Esophagus muscularis mucosa (tissue), 4 donors: Measurements from ENCODE around the gene RAD51B. TPM values are rescaled to one million over a fixed set of nuclear protein-coding genes. Genes with fewer than 3 reads are reported as not detected.
A peak's percentile ranks its signal among the peaks of the same experiment; 100 is the strongest.

ENCODE experiments used
- DNase-seq: peaks from one replicate; pipeline ENCODE4 v3.0.0-alpha.2; 2017; ENCODE audit errors: extremely low spot score
- H3K27ac ChIP-seq, 4 donors: fragments of 200-600 bp; sonication (generic); replicated peaks in 1 of 4; 1 replicate in 3 of 4; 2 replicates in 1 of 4; pipeline ENCODE4 v1.5.1; 2016 to 2019; ENCODE audit warnings: mild to moderate bottlenecking in 1 of 4
- H3K27me3 ChIP-seq, 4 donors: fragments of 200-600 bp; sonication (generic); one replicate each; pipeline versions ENCODE4 v1.5.1 to v1.6.0; 2016 to 2019
- H3K36me3 ChIP-seq, 4 donors: fragments of 200-600 bp; sonication (generic); one replicate each; pipeline ENCODE4 v1.5.1; 2016 to 2019
- H3K4me1 ChIP-seq, 4 donors: fragments of 200-600 bp; sonication (generic); one replicate each; pipeline ENCODE4 v1.5.1; 2016 to 2019
- H3K4me3 ChIP-seq, 4 donors: fragments of 200-600 bp; sonication (generic); 1 replicate in 2 of 4; 2 replicates in 2 of 4; pipeline ENCODE4 v1.5.1; 2016 to 2019; ENCODE audit warnings: mild to moderate bottlenecking in 4 of 4, moderate library complexity in 1 of 4
- H3K9me3 ChIP-seq, 4 donors: fragments of 200-600 bp; sonication (generic); 1 replicate in 3 of 4; 2 replicates in 1 of 4; pipeline ENCODE4 v1.5.1; 2016 to 2019
- CTCF ChIP-seq, 3 experiments: fragments of 200-600 bp in 2 of 3; fragments of 450-650 bp in 1 of 3; sonication (generic) in 2 of 3; IDR thresholded peaks; one replicate each; pipeline ENCODE4 v1.5.1; 2017 to 2019; ENCODE audit warnings: antibody characterized with exemption in 3 of 3, mild to moderate bottlenecking in 2 of 3, moderate library complexity in 1 of 3
- EP300 ChIP-seq: sonication (generic); formaldehyde crosslinking; IDR thresholded peaks from one replicate; pipeline ENCODE4 v1.6.1; 2017; ENCODE audit warnings: antibody characterized with exemption
- POLR2A ChIP-seq: fragments of 450-650 bp; IDR thresholded peaks from one replicate; pipeline ENCODE4 v1.6.1; 2017; ENCODE audit warnings: antibody characterized with exemption, moderate library complexity, mild to moderate bottlenecking, low read depth
- POLR2AphosphoS5 ChIP-seq, 2 donors: sonication (generic); formaldehyde crosslinking; IDR thresholded peaks; one replicate each; pipeline ENCODE4 v1.6.1; 2017; ENCODE audit warnings: antibody characterized with exemption in 2 of 2
- WGBS: methylation state at CpG from one replicate; pipeline ENCODE4 v1.1.5; 2018; 5-methylcytosine and 5-hydroxymethylcytosine counted together
- intact Hi-C: fragments of 100-400 bp; cut with DNase I; formaldehyde crosslinking; loops from one replicate; pipeline ENCODE4 v1.15.1; 2023
- total RNA-seq, 4 donors: library from RNA; depleted of rRNA; stranded (reverse); fragments of >200 nt; gene quantifications; one replicate each; pipeline versions ENCODE4 v1.1.0 to v1.2.1, GENCODE V29; 2016

Gene RAD51B
- total RNA-seq, 4 donors from 2014 or later: 2.8 to 11.1 (median 5.1) TPM

GRCh38 chr14:67971627-67972625 lies 152.3 kb downstream of the RAD51B start:
- H3K9me3 ChIP-seq: no peaks in the 10 kb centered on the region

GRCh38 chr14:67973436-67973835 lies 153.9 kb downstream of the RAD51B start:
- DNase-seq: no peak
- intact Hi-C loops: no loop called here
- no peak overlapping the region for H3K27ac ChIP-seq

More at GRCh38 chr14:67971627-67972625, 152.3 kb downstream of the RAD51B start:
- no peaks in the 10 kb centered on the region for H3K27me3 ChIP-seq
- TF ChIP-seq CTCF (IDR thresholded peaks at IDR 0.05) (no peak), EP300 (no peak), POLR2AphosphoS5 (IDR thresholded peaks at IDR 0.05) (no peak), POLR2A (no peak)
- peak overlapping the region in 1 of 4 donors; percentile 25 for H3K27ac ChIP-seq
- no peak overlapping the region for H3K4me3 ChIP-seq
- DNase-seq: no peak
- intact Hi-C loops: no loop called here
- peaks cover 0 to 22% (median 16%) of the 10 kb centered on the region in 4 donors for H3K4me1 ChIP-seq
- WGBS: 45% methylated on average over 4 of the region's 4 CpGs
- no peaks in the 10 kb centered on the region for H3K36me3 ChIP-seq

GRCh38 chr14:67975470-67975869 lies 155.9 kb downstream of the RAD51B start:
- WGBS: 93% methylated on average over 6 of the region's 6 CpGs
- no peaks in the 10 kb centered on the region for H3K36me3 ChIP-seq
- H3K9me3 ChIP-seq: no peaks in the 10 kb centered on the region
- peaks cover 8 to 43% (median 37%) of the 10 kb centered on the region in 4 donors for H3K4me1 ChIP-seq
- H3K27me3 ChIP-seq: no peaks in the 10 kb centered on the region
- TF ChIP-seq CTCF (IDR thresholded peaks at IDR 0.05): no peak
- no peak for TF ChIP-seq POLR2AphosphoS5 (IDR thresholded peaks at IDR 0.05)
- TF ChIP-seq POLR2A: no peak
- no peak for TF ChIP-seq EP300
- no peak overlapping the region for H3K4me3 ChIP-seq
- H3K27ac ChIP-seq: no peak overlapping the region
- intact Hi-C loops: no loop called here
- DNase-seq: no peak

More at GRCh38 chr14:67973436-67973835, 153.9 kb downstream of the RAD51B start:
- TF ChIP-seq POLR2AphosphoS5 (IDR thresholded peaks at IDR 0.05) (no peak), POLR2A (no peak)
- H3K9me3 ChIP-seq: no peaks in the 10 kb centered on the region
- H3K4me1 ChIP-seq: peaks cover 8 to 37% (median 29%) of the 10 kb centered on the region in 4 donors
- no peaks in the 10 kb centered on the region for H3K27me3 ChIP-seq
- no peak overlapping the region for H3K4me3 ChIP-seq
- no peaks in the 10 kb centered on the region for H3K36me3 ChIP-seq

GRCh38 chr14:67977434-67978034 lies 158.0 kb downstream of the RAD51B start:
- Histone ChIP-seq H3K9me3 (no peaks in the 10 kb centered on the region), H3K4me3 (no peak overlapping the region), H3K27me3 (no peaks in the 10 kb centered on the region), H3K4me1 (peaks cover 8 to 23% (median 21%) of the 10 kb centered on the region in 4 donors), H3K36me3 (no peaks in the 10 kb centered on the region), H3K27ac (peak overlapping the region in 2 of 4 donors; percentile 15 to 28)
- WGBS: 43% methylated on average over 1 of the region's 1 CpG
- intact Hi-C loops: no loop called here
- TF ChIP-seq CTCF (IDR thresholded peaks at IDR 0.05) (no peak), POLR2AphosphoS5 (IDR thresholded peaks at IDR 0.05) (no peak), EP300 (no peak), POLR2A (no peak)
- no peak for DNase-seq

GRCh38 chr14:67978749-67979148 lies 159.2 kb downstream of the RAD51B start:
- no peak overlapping the region for H3K27ac ChIP-seq
- H3K9me3 ChIP-seq: no peaks in the 10 kb centered on the region
- no peaks in the 10 kb centered on the region for H3K36me3 ChIP-seq
- no peak overlapping the region for H3K4me3 ChIP-seq
- no peaks in the 10 kb centered on the region for H3K27me3 ChIP-seq
- TF ChIP-seq CTCF (IDR thresholded peaks at IDR 0.05) (no peak), POLR2A (no peak), POLR2AphosphoS5 (IDR thresholded peaks at IDR 0.05) (no peak), EP300 (no peak)
- intact Hi-C loops: no loop called here
- H3K4me1 ChIP-seq: peaks cover 8 to 23% (median 21%) of the 10 kb centered on the region in 4 donors
- no peak for DNase-seq
